Neural cell (in vitro differentiated cells): ENCODE measurements around the gene GALNT16. TPM values are rescaled to one million over a fixed set of nuclear protein-coding genes. Genes with fewer than 3 reads are reported as not detected.

ENCODE experiments used
- H2AFZ ChIP-seq: fragments of 200-600, 300-800 bp; sonication (generic), shearing (Covaris generic); 2 replicates; pipeline ENCODE4 v1.6.0; 2014; ENCODE audit warnings: low read depth, mild to moderate bottlenecking, antibody characterized with exemption, low read length, moderate library complexity
- H3F3A ChIP-seq: fragments of 200-600 bp; shearing (Covaris generic); 2 replicates; pipeline ENCODE4 v1.6.1; 2016; ENCODE audit warnings: mild to moderate bottlenecking, moderate library complexity, mixed read lengths, antibody characterized with exemption, low read length; ENCODE audit not compliant: insufficient read depth, poor library complexity, severe bottlenecking
- H3K27ac ChIP-seq: fragments of 200-600, 300-800 bp; sonication (generic), shearing (Covaris generic); 2 replicates; pipeline ENCODE4 v1.5.1; 2014; ENCODE audit warnings: mild to moderate bottlenecking, low read length, moderate library complexity
- H3K27me3 ChIP-seq: fragments of 300-800, 200-600 bp; sonication (generic), shearing (Covaris generic); 2 replicates; pipeline ENCODE4 v1.6.0; 2014; ENCODE audit warnings: mild to moderate bottlenecking, low read depth, low read length, moderate library complexity; ENCODE audit not compliant: insufficient read depth
- H3K36me3 ChIP-seq: fragments of 300-800, 200-600 bp; sonication (generic), shearing (Covaris generic); 2 replicates; pipeline ENCODE4 v1.5.1; 2014; ENCODE audit warnings: mild to moderate bottlenecking, antibody characterized with exemption, low read length, moderate library complexity; ENCODE audit not compliant: insufficient read depth
- H3K4me2 ChIP-seq: fragments of 300-800, 200-600 bp; sonication (generic), shearing (Covaris generic); 2 replicates; pipeline ENCODE4 v1.6.0; 2014; ENCODE audit warnings: mild to moderate bottlenecking, low read length
- H3K4me3 ChIP-seq: fragments of 300-800, 200-600 bp; sonication (generic), shearing (Covaris generic); 2 replicates; pipeline ENCODE4 v1.5.1; 2014; ENCODE audit warnings: mild to moderate bottlenecking, low read length, moderate library complexity
- H3K79me2 ChIP-seq: fragments of 200-600 bp; shearing (Covaris generic); replicated peaks from 2 replicates; pipeline ENCODE4 v1.6.0; 2014; ENCODE audit warnings: mild to moderate bottlenecking, low read length, moderate library complexity; ENCODE audit not compliant: insufficient read depth
- H3K9ac ChIP-seq: fragments of 300-800, 200-600 bp; sonication (generic), shearing (Covaris generic); 2 replicates; pipeline ENCODE4 v1.6.1; 2016; ENCODE audit warnings: mild to moderate bottlenecking, low read length, mixed read lengths
- H3K9me2 ChIP-seq: fragments of 200-600 bp; shearing (Covaris generic); 2 replicates; pipeline ENCODE4 v1.6.1; 2016; ENCODE audit warnings: mild to moderate bottlenecking, low read length, mixed read lengths; ENCODE audit not compliant: insufficient read depth
- H3K9me3 ChIP-seq: fragments of 200-600, 300-800 bp; sonication (generic), shearing (Covaris generic); 2 replicates; pipeline ENCODE4 v1.6.1; 2016; ENCODE audit warnings: mild to moderate bottlenecking, mixed run types, low read length, moderate library complexity, mixed read lengths
- H4K20me1 ChIP-seq: fragments of 200-600 bp; shearing (Covaris generic); 2 replicates; pipeline ENCODE4 v1.6.1; 2016; ENCODE audit warnings: mild to moderate bottlenecking, mixed run types; ENCODE audit not compliant: insufficient read depth
- CTCF ChIP-seq: fragments of 450-650 bp; IDR thresholded peaks from 2 replicates; pipeline ENCODE4 v1.5.1; 2014; ENCODE audit warnings: antibody characterized with exemption, mild to moderate bottlenecking, moderate library complexity; ENCODE audit not compliant: poor library complexity, severe bottlenecking
- EP300 ChIP-seq: fragments of 450-650 bp; conservative IDR thresholded peaks from 2 replicates; pipeline ENCODE4 v1.6.1; 2014; ENCODE audit warnings: antibody characterized with exemption, mild to moderate bottlenecking, moderate library complexity; ENCODE audit not compliant: poor library complexity, severe bottlenecking
- EZH2 ChIP-seq: fragments of 200-600, 300-800 bp; shearing (Covaris generic), sonication (generic); IDR thresholded peaks from 2 replicates; pipeline ENCODE4 v1.6.1; 2014; ENCODE audit warnings: antibody characterized with exemption, low read length, borderline replicate concordance, mild to moderate bottlenecking; ENCODE audit not compliant: insufficient read depth, poor library complexity, severe bottlenecking
- MXI1 ChIP-seq: fragments of 450-650 bp; conservative IDR thresholded peaks from 2 replicates; pipeline ENCODE4 v1.6.1; 2014; ENCODE audit warnings: antibody characterized with exemption, mild to moderate bottlenecking; ENCODE audit not compliant: poor library complexity, severe bottlenecking
- POLR2AphosphoS5 ChIP-seq: IDR thresholded peaks from 2 replicates; pipeline ENCODE4 v1.6.1; 2012
- RAD21 ChIP-seq: fragments of 450-650 bp; conservative IDR thresholded peaks from 2 replicates; pipeline ENCODE4 v1.6.1; 2014; ENCODE audit warnings: antibody characterized with exemption, mild to moderate bottlenecking, moderate library complexity
- REST ChIP-seq: IDR thresholded peaks from 2 replicates; pipeline ENCODE4 v1.6.1; 2012; ENCODE audit warnings: borderline replicate concordance
- SMC3 ChIP-seq: fragments of 450-650 bp; conservative IDR thresholded peaks from 2 replicates; pipeline ENCODE4 v1.6.1; 2014; ENCODE audit warnings: antibody characterized with exemption, mild to moderate bottlenecking, moderate library complexity; ENCODE audit not compliant: poor library complexity
- TAF1 ChIP-seq: IDR thresholded peaks from 2 replicates; pipeline ENCODE4 v1.6.1; 2012; ENCODE audit warnings: low read depth
- polyA plus RNA-seq: library from polyadenylated mRNA; depleted of rRNA; stranded (reverse); fragments of >200 nt; gene quantifications from 2 replicates; pipeline ENCODE4 v1.2.3, GENCODE V29; 2014

GALNT16 gene
- polyA plus RNA-seq, 1 donor from 2014 or later = 23.8 TPM

DNA sequence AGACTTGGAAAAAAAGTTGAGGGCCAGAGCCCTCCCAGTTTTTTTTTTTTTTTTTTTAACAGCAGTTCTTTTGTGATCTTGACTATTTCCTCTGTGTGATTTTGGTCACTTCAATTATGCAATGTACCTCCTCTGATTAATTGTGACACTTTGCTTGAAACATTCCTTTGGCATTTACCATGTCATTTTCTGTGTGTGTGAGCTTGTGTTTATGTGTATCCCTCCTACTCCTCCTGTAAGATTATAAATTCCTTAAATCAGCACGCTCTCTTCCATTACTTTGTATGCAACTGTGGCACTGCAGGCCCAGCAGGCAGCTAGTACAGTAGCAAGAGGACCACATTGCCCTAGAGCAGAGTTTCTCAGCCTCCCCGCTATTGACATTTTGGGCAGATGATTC is 33.2 kb upstream of the GALNT16 start:
- no peak overlapping the region for H3K27ac ChIP-seq
- no peaks in the 10 kb centered on the region for H3F3A ChIP-seq
- H4K20me1 ChIP-seq = no peaks in the 10 kb centered on the region
- no peaks in the 10 kb centered on the region for H3K27me3 ChIP-seq
- no peaks in the 10 kb centered on the region for H3K9me3 ChIP-seq
- H3K4me3 ChIP-seq = no peak overlapping the region
- peaks cover 3% of the 10 kb centered on the region for H3K36me3 ChIP-seq
- H3K4me2 ChIP-seq = no peak overlapping the region
- H2AFZ ChIP-seq = no peak overlapping the region
- no peak for TF ChIP-seq MXI1
- TF ChIP-seq POLR2AphosphoS5 = no peak
- TF ChIP-seq EZH2 = no peak
- TF ChIP-seq EP300 = no peak
- TF ChIP-seq TAF1 = no peak
- TF ChIP-seq CTCF = no peak
- TF ChIP-seq SMC3 = no peak
- TF ChIP-seq RAD21 = no peak
- no peak overlapping the region for H3K9ac ChIP-seq
- no peaks in the 10 kb centered on the region for H3K9me2 ChIP-seq
- H3K79me2 ChIP-seq = no peaks in the 10 kb centered on the region

DNA sequence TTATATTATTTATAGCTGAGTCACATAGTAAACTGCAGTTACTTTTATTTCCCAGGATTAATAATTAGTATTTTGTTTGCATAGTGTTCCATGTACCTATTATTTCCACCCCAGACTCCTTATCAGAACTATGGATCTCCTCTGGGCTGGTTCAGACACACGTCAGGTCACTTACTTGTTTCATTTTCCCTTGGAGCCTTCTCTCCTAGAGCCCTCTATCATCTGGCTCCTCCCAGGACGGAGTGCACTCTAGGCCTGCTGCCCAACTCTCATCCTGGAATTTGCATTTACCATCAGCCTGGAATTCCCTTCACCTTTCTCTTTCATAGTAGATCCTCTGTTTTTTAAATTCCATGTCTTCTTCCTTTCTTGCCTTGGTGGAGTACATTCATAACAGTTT is 28.5 kb upstream of the GALNT16 start:
- TF ChIP-seq EP300 = no peak
- TF ChIP-seq TAF1 = no peak
- no peak for TF ChIP-seq MXI1
- no peak for TF ChIP-seq POLR2AphosphoS5
- no peak for TF ChIP-seq RAD21
- no peak for TF ChIP-seq CTCF
- no peak for TF ChIP-seq REST
- no peak for TF ChIP-seq SMC3
- no peak for TF ChIP-seq EZH2

More for the DNA sequence above, 28.5 kb upstream of the GALNT16 start:
- Histone ChIP-seq H3K9me2 (no peaks in the 10 kb centered on the region), H3K36me3 (peaks cover 19% of the 10 kb centered on the region), H3F3A (peaks cover 3% of the 10 kb centered on the region), H3K27me3 (no peaks in the 10 kb centered on the region), H3K27ac (no peak overlapping the region), H2AFZ (no peak overlapping the region), H3K79me2 (no peaks in the 10 kb centered on the region), H3K9ac (no peak overlapping the region), H3K4me2 (no peak overlapping the region), H3K4me3 (no peak overlapping the region), H3K9me3 (no peaks in the 10 kb centered on the region), H4K20me1 (no peaks in the 10 kb centered on the region)
